GM12865 (cell line): ENCODE measurements around the gene CFTR.

Source experiments
- DNase-seq: peaks from one replicate; pipeline ENCODE4 v3.0.0; 2010; ENCODE audit warnings: low read depth
- H3K4me3 ChIP-seq: 2 replicates; pipeline ENCODE4 v1.5.1; 2011; ENCODE audit warnings: mild to moderate bottlenecking, low read depth, low read length, control low read depth
- TF ChIP-seq, protein P1 (sequence below): IDR thresholded peaks from 2 replicates; pipeline ENCODE4 v1.5.1; 2011; ENCODE audit warnings: low read length, control low read depth, low read depth, inconsistent platforms; ENCODE audit not compliant: insufficient read depth; ENCODE audit errors: missing control alignments

The CFTR gene

DNA sequence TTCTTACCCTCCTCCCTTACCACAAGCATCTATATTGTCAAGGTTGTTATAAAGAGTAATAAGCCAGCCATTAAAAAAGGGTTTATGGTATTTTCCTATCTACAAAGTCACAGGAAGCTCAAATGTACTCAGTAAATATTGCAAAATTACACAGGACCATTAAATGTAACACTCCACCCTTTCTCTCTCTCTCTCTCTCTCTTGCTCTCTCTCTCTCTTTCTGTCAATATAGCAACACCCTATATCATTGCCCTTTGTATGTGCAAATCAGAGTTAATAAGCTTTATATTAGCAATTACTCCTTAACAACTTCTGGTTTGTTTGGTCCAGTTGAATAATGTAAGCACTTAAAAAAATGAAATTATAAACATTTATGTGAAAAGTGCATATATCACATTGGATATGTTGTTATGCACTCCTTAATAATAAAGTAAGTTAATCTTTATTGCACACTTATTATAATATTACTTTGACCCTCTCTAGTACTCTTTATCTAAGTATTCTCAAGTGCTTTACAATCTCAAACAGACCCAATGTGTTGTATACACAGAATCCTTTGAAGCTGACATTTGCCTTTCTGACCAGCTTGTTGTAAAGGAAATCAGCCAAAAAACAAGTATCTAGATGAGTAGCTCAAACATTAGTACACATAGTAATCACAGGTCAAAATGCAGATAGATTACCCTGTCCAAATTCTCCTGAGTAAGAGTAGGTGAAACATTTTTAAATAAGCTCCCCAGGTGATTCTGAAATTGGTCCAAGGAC, 93.2 kb downstream of the CFTR start:
- DNase-seq: no peak
- no peak overlapping the region for H3K4me3 ChIP-seq
- TF ChIP-seq, protein P1, sequence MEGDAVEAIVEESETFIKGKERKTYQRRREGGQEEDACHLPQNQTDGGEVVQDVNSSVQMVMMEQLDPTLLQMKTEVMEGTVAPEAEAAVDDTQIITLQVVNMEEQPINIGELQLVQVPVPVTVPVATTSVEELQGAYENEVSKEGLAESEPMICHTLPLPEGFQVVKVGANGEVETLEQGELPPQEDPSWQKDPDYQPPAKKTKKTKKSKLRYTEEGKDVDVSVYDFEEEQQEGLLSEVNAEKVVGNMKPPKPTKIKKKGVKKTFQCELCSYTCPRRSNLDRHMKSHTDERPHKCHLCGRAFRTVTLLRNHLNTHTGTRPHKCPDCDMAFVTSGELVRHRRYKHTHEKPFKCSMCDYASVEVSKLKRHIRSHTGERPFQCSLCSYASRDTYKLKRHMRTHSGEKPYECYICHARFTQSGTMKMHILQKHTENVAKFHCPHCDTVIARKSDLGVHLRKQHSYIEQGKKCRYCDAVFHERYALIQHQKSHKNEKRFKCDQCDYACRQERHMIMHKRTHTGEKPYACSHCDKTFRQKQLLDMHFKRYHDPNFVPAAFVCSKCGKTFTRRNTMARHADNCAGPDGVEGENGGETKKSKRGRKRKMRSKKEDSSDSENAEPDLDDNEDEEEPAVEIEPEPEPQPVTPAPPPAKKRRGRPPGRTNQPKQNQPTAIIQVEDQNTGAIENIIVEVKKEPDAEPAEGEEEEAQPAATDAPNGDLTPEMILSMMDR: no peak

DNA sequence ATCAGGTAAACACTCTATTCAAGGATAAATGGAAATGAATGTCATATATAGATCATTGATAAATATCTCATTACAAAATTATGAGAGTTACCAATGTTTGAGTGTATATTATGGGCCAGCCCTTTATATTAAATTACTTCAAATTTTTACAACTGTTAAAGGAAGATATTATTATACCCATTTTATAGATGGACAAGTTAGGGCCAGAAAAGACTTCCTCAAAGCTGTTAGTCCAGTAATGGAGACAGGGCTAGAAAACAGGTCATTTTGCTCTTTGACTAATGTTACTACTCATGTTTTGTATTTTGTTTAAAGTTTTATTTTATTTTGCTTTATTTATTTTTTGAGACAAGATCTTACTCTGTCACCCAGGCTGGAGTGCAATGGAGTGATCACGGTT, 101.6 kb downstream of the CFTR start:
- no peak overlapping the region for H3K4me3 ChIP-seq
- TF ChIP-seq, protein P1: no peak
- DNase-seq: no peak

DNA sequence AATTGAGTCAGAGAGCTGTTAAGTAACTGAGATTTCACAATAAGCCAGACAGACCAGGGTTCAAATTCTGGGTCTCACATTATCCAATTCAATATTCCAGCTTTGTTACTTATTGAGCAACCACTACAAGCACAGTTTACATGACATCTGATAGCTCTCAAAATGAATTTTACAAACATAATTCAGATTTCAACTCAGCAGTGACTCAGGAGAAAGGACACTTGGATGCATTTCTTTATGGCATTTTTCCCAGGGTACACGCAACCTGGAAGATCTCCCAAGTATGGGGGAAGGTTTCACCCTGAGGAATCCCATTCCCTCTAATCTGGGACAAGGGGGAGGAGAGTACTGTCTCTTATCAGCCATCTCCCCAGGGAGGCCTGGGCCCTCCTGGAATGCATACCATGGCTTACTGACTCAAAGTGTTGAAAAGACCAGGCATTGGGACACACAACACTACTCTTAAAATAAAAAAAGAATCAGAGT, 102.4 kb downstream of the CFTR start:
- no peak for DNase-seq
- no peak overlapping the region for H3K4me3 ChIP-seq
- TF ChIP-seq, protein P1: no peak

DNA sequence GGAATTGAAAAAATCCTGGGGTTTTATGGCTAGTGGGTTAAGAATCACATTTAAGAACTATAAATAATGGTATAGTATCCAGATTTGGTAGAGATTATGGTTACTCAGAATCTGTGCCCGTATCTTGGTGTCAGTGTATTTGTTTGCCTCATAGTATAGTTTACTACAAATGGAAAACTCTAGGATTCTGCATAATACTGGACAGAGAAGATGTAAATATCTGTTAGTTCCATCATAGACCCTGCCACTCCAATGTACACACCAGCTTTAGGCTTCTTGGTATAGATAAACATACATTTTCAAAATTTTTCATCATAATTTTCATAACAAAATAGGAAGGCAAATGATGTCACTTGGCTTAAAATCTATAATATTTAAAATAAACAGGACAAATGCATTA, 108.1 kb downstream of the CFTR start:
- TF ChIP-seq, protein P1: no peak
- DNase-seq: no peak
- no peak overlapping the region for H3K4me3 ChIP-seq

DNA sequence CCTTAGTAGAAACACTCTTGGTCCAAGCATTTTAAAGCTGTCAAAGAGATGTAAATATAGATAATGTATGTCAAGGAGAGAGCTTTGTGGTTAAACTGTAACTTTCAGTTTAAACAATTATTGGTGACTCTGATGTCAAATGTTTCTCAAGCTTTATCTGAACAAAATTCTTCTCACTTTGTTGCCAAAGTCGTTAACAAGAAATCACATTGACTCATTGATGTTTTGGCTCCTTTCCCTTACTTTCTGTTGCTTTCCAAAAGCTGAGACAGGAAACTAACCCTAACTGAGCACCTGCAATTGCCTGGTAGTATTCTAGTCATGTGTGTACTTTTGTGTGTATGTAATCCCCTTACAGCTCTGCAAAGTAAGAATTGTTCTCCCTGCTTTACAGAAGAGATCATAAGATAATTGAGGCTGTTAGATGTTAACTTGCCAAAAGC, 108.5 kb downstream of the CFTR start:
- DNase-seq: peak; percentile 36
- H3K4me3 ChIP-seq: no peak overlapping the region
- TF ChIP-seq, protein P1: no peak

DNA sequence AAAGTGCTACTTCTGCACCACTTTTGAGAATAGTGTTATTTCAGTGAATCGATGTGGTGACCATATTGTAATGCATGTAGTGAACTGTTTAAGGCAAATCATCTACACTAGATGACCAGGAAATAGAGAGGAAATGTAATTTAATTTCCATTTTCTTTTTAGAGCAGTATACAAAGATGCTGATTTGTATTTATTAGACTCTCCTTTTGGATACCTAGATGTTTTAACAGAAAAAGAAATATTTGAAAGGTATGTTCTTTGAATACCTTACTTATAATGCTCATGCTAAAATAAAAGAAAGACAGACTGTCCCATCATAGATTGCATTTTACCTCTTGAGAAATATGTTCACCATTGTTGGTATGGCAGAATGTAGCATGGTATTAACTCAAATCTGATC, 110.4 kb downstream of the CFTR start:
- TF ChIP-seq, protein P1: no peak
- no peak overlapping the region for H3K4me3 ChIP-seq
- DNase-seq: no peak
